GM12878 (cell line): ENCODE results near the gene CHCHD3. TPM values are rescaled to one million over a fixed set of nuclear protein-coding genes. Genes with fewer than 3 reads are reported as not detected.
A peak's percentile ranks its signal among the peaks of the same experiment; 100 is the strongest.

Source experiments
- ATAC-seq: fragments of 200-7000 bp; cut with Tn5 transposase; 3 replicates; pipeline ENCODE4 v1.9.1; 2020; ENCODE audit warnings: mild to moderate bottlenecking, moderate library complexity
- BruUV-seq: library from RNA; stranded (reverse); fragments of 400-500 nt; replicated peaks from 2 replicates; lab custom pipeline; 2021; lab: Mats Ljungman, UMichigan
- CTCF ChIA-PET: fragments of 300-600 bp; sonication (Branson Sonifier 250); formaldehyde crosslinking; extraction: SDS; loops from one replicate; lab custom pipeline; 2021; ENCODE audit warnings: inconsistent platforms; lab: Yijun Ruan, JAX
- POLR2A ChIA-PET: fragments of 350-600 bp; formaldehyde crosslinking; extraction: SDS; loops from one replicate; lab custom pipeline; 2021; ENCODE audit warnings: inconsistent platforms; lab: Charles Lee
- RAD21 ChIA-PET: fragments of 300-600 bp; sonication (Branson Sonifier 250); formaldehyde crosslinking; loops from one replicate; lab custom pipeline; 2023; ENCODE audit warnings: antibody characterized with exemption; ENCODE audit not compliant: unreplicated experiment; lab: Charles Lee
- SMC1A ChIA-PET: fragments of 300-600 bp; sonication (Branson Sonifier 250); formaldehyde crosslinking; loops from one replicate; lab custom pipeline; 2023; ENCODE audit not compliant: unreplicated experiment, uncharacterized antibody; lab: Charles Lee
- DNase-seq: peaks from one replicate; pipeline ENCODE4 v3.0.0-alpha.2; 2011; ENCODE audit warnings: low read depth, low spot score
- FAIRE-seq: peaks from 3 replicates; lab custom pipeline; 2011; peaks lifted over from hg19 to GRCh38; lab: Jason Lieb, UNC
- H2AFZ ChIP-seq: 2 replicates; pipeline ENCODE4 v1.6.0; 2011; ENCODE audit warnings: low read depth, low read length, control low read depth; ENCODE audit not compliant: control insufficient read depth
- H3K27ac ChIP-seq: 2 replicates; pipeline ENCODE4 v1.5.1; 2011; ENCODE audit warnings: control low read depth; ENCODE audit not compliant: control insufficient read depth, insufficient read depth
- H3K27me3 ChIP-seq, 2 experiments: replicated peaks in 1 of 2; 2 replicates each; pipeline versions ENCODE4 v1.6.0 to v1.6.1; 2011; ENCODE audit warnings: low read length in 1 of 2; ENCODE audit not compliant: control insufficient read depth in 2 of 2, insufficient read depth in 2 of 2
- H3K36me3 ChIP-seq, 2 experiments: 2 replicates each; pipeline ENCODE4 v1.5.1; 2011; ENCODE audit warnings: low read length in 1 of 2; ENCODE audit not compliant: control insufficient read depth in 2 of 2, insufficient read depth in 2 of 2
- H3K4me1 ChIP-seq: 2 replicates; pipeline ENCODE4 v1.6.1; 2011; ENCODE audit warnings: mild to moderate bottlenecking, low read length, moderate library complexity, mixed read lengths; ENCODE audit not compliant: control insufficient read depth, insufficient read depth
- H3K4me2 ChIP-seq: 2 replicates; pipeline ENCODE4 v1.6.0; 2011; ENCODE audit warnings: control low read depth; ENCODE audit not compliant: control insufficient read depth, insufficient read depth
- H3K4me3 ChIP-seq: fragments of 200-600 bp; sonication (generic); 2 replicates; pipeline ENCODE4 v1.5.1; 2016
- H3K79me2 ChIP-seq: 2 replicates; pipeline ENCODE4 v1.6.0; 2011; ENCODE audit warnings: low read length; ENCODE audit not compliant: control insufficient read depth, insufficient read depth
- H3K9ac ChIP-seq: 2 replicates; pipeline ENCODE4 v1.8.0; 2011; ENCODE audit warnings: low read length, control low read depth, mixed read lengths; ENCODE audit not compliant: control insufficient read depth, insufficient read depth
- H3K9me3 ChIP-seq: replicated peaks from 3 replicates; pipeline ENCODE4 v1.5.1; 2011; ENCODE audit warnings: mild to moderate bottlenecking, low read length; ENCODE audit not compliant: control insufficient read depth, insufficient read depth
- H4K20me1 ChIP-seq: 2 replicates; pipeline ENCODE4 v1.6.0; 2011; ENCODE audit not compliant: control insufficient read depth, insufficient read depth
- ATF7 ChIP-seq: fragments of 450-650 bp; IDR thresholded peaks from 2 replicates; pipeline ENCODE4 v1.6.1; 2016; ENCODE audit warnings: low read depth, mild to moderate bottlenecking
- LARP7 ChIP-seq: fragments of 450-650 bp; IDR thresholded peaks from 2 replicates; pipeline ENCODE4 v1.6.1; 2017; ENCODE audit warnings: mild to moderate bottlenecking
- NR2F1 ChIP-seq: fragments of 450-650 bp; conservative IDR thresholded peaks from 2 replicates; pipeline ENCODE4 v1.6.1; 2017; ENCODE audit warnings: mild to moderate bottlenecking
- POLR2A ChIP-seq: IDR thresholded peaks from 2 replicates; pipeline ENCODE4 v1.6.1; 2011; ENCODE audit warnings: low read depth, mild to moderate bottlenecking, low read length
- SKIL ChIP-seq: fragments of 450-650 bp; IDR thresholded peaks from 2 replicates; pipeline ENCODE4 v1.6.1; 2017; ENCODE audit warnings: mild to moderate bottlenecking, low read depth, inconsistent platforms; ENCODE audit not compliant: poor library complexity, severe bottlenecking
- WGBS: methylation state at CpG from one replicate; pipeline ENCODE4 v1.1.6; 2016; ENCODE audit warnings: low lambda C conversion rate; ENCODE audit not compliant: insufficient replicate concordance, insufficient coverage; ENCODE audit errors: missing lambda C conversion rate; 5-methylcytosine and 5-hydroxymethylcytosine counted together
- in situ Hi-C: fragments of 300-500 bp; cut with MboI; formaldehyde crosslinking; loops from 9 replicates; pipeline ENCODE4 v1.14.3; 2018; ENCODE audit warnings: mixed read lengths
- intact Hi-C: fragments of 100-400 bp; cut with micrococcal nuclease; formaldehyde crosslinking; loops from one replicate; pipeline ENCODE4 v1.14.2; 2022; ENCODE audit not compliant: unreplicated experiment
- polyA plus RNA-seq, 11 experiments: library from polyadenylated mRNA; depleted of rRNA in 4 of 11; unstranded in 6 of 11; stranded (reverse) in 5 of 11; fragments of >200 nt; fragmentation: Nextera tagmentation in 4 of 11; fragmentation: Illumina TruSeq in 1 of 11; extraction: Ambion mirVana in 4 of 11; extraction: Trizol in 1 of 11; gene quantifications; 1 replicate in 1 of 11; 2 replicates in 10 of 11; pipeline versions ENCODE4 v1.2.1 to v1.2.3, GENCODE V29; 2011 to 2016; ENCODE audit warnings: inconsistent platforms in 2 of 11, missing spikeins in 2 of 11, low read depth in 1 of 11
- total RNA-seq, 4 experiments: library from RNA; depleted of rRNA in 3 of 4; stranded (reverse); fragments of >200 nt in 3 of 4; fragmentation: Illumina TruSeq in 1 of 4; extraction: Trizol in 1 of 4; gene quantifications; 2 replicates each; pipeline versions ENCODE4 v1.2.1 to v1.2.3, GENCODE V29; 2013 to 2021
- TF ChIP-seq, protein P1 (sequence below): fragments of 450-650 bp; IDR thresholded peaks from 2 replicates; pipeline ENCODE4 v1.6.1; 2017; ENCODE audit warnings: mild to moderate bottlenecking
- TF ChIP-seq, protein P2 (sequence below): fragments of 450-650 bp; IDR thresholded peaks from 2 replicates; pipeline ENCODE4 v1.6.1; 2016; ENCODE audit warnings: mild to moderate bottlenecking, moderate library complexity, borderline replicate concordance
- TF ChIP-seq, protein P3 (sequence below): fragments of 450-650 bp; IDR thresholded peaks from 2 replicates; pipeline ENCODE4 v1.6.1; 2014; ENCODE audit warnings: mild to moderate bottlenecking

CHCHD3 gene
- total and polyA plus RNA-seq, 10 of the 15 experiments (the other 5 are each of a cell fraction or from before 2014, with no cell fraction given) = 38.3 to 178 (median 96.2) TPM

- ChIA-PET RAD21 (interaction anchor here (0.7 kb wide), 1 partner anchor 31 kb away, joined by 5 read pairs; no protein-coding TSS in a partner anchor), SMC1A (interaction anchor here (1.9 kb wide), 1 partner anchor 12 kb away, joined by 5 read pairs; no protein-coding TSS in a partner anchor), POLR2A (no interaction called here)
- intact Hi-C loops = no loop called here
- no peaks in the 10 kb centered on the region for H3K27me3 ChIP-seq
- no peak overlapping the region for H2AFZ ChIP-seq
- H3K9me3 ChIP-seq = no peaks in the 10 kb centered on the region
- in situ Hi-C loops = no loop called here
- no TSS peak for BruUV-seq
- no peak overlapping the region for H3K9ac ChIP-seq
- H4K20me1 ChIP-seq = no peaks in the 10 kb centered on the region
- 0 out of 2 replicates have a peak overlapping the region, but pooled peaks have one; percentile 4 for H3K4me2 ChIP-seq
- WGBS = 100% methylated on average over 2 of the region's 2 CpGs
- no peak overlapping the region for H3K27ac ChIP-seq
- peaks cover 77% of the 10 kb centered on the region for H3K79me2 ChIP-seq
- no peaks in the 10 kb centered on the region; the same call in 1 of the 2 replicates for H3K4me1 ChIP-seq
- H3K4me3 ChIP-seq = no peak overlapping the region
- TF ChIP-seq NR2F1 (no peak), LARP7 (no peak), ATF7 (no peak), SKIL (no peak), POLR2A (no peak)
- TF ChIP-seq, protein P1, sequence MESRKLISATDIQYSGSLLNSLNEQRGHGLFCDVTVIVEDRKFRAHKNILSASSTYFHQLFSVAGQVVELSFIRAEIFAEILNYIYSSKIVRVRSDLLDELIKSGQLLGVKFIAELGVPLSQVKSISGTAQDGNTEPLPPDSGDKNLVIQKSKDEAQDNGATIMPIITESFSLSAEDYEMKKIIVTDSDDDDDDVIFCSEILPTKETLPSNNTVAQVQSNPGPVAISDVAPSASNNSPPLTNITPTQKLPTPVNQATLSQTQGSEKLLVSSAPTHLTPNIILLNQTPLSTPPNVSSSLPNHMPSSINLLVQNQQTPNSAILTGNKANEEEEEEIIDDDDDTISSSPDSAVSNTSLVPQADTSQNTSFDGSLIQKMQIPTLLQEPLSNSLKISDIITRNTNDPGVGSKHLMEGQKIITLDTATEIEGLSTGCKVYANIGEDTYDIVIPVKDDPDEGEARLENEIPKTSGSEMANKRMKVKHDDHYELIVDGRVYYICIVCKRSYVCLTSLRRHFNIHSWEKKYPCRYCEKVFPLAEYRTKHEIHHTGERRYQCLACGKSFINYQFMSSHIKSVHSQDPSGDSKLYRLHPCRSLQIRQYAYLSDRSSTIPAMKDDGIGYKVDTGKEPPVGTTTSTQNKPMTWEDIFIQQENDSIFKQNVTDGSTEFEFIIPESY = no peak
- TF ChIP-seq, protein P2, sequence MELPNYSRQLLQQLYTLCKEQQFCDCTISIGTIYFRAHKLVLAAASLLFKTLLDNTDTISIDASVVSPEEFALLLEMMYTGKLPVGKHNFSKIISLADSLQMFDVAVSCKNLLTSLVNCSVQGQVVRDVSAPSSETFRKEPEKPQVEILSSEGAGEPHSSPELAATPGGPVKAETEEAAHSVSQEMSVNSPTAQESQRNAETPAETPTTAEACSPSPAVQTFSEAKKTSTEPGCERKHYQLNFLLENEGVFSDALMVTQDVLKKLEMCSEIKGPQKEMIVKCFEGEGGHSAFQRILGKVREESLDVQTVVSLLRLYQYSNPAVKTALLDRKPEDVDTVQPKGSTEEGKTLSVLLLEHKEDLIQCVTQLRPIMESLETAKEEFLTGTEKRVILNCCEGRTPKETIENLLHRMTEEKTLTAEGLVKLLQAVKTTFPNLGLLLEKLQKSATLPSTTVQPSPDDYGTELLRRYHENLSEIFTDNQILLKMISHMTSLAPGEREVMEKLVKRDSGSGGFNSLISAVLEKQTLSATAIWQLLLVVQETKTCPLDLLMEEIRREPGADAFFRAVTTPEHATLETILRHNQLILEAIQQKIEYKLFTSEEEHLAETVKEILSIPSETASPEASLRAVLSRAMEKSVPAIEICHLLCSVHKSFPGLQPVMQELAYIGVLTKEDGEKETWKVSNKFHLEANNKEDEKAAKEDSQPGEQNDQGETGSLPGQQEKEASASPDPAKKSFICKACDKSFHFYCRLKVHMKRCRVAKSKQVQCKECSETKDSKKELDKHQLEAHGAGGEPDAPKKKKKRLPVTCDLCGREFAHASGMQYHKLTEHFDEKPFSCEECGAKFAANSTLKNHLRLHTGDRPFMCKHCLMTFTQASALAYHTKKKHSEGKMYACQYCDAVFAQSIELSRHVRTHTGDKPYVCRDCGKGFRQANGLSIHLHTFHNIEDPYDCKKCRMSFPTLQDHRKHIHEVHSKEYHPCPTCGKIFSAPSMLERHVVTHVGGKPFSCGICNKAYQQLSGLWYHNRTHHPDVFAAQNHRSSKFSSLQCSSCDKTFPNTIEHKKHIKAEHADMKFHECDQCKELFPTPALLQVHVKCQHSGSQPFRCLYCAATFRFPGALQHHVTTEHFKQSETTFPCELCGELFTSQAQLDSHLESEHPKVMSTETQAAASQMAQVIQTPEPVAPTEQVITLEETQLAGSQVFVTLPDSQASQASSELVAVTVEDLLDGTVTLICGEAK = no peak
- TF ChIP-seq, protein P3, sequence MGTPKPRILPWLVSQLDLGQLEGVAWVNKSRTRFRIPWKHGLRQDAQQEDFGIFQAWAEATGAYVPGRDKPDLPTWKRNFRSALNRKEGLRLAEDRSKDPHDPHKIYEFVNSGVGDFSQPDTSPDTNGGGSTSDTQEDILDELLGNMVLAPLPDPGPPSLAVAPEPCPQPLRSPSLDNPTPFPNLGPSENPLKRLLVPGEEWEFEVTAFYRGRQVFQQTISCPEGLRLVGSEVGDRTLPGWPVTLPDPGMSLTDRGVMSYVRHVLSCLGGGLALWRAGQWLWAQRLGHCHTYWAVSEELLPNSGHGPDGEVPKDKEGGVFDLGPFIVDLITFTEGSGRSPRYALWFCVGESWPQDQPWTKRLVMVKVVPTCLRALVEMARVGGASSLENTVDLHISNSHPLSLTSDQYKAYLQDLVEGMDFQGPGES = no peak
- TF ChIP-seq, all 136 proteins: peak for 0
- no peak for FAIRE-seq
- no peak for DNase-seq
- ATAC-seq = no peak
- CTCF ChIA-PET = no interaction called here
- peaks cover 1 to 10% of the 10 kb centered on the region in 2 experiments; a peak in 3 of 4 replicates for H3K36me3 ChIP-seq
Measured at GRCh38 chr7:133076142-133076541, 5.7 kb downstream of the CHCHD3 start.
